Measurements from ENCODE around the gene CBX5.
A peak's percentile ranks its signal among the peaks of the same experiment; 100 is the strongest.
"Not testable (repeated sequence)": the region's sequence is repeated elsewhere in the genome, so short reads cannot be mapped to it uniquely, and the experiment has no call there.

The CBX5 gene

GRCh38 chr12:54230555-54230954, 49.4 kb downstream of the CBX5 start:
- H3K4me3 ChIP-seq: no peak overlapping the region
- peak overlapping the region in 7 of 11 experiments; percentile 5 to 88 (median 83); a peak in 9 of 22 replicates for H3K27ac ChIP-seq
- peaks cover 0 to 40% (median 21%) of the 10 kb centered on the region in 11 experiments; a peak in 16 of 22 replicates for H3K36me3 ChIP-seq
- H3K9me3 ChIP-seq (replicated peaks in 1 of 11): no peaks in the 10 kb centered on the region
- H3K4me2 ChIP-seq: peak overlapping the region in 7 of 11 experiments; percentile 76 to 97 (median 93); a peak in 14 of 22 replicates
- H3K27me3 ChIP-seq: no peaks in the 10 kb centered on the region
- no peaks in the 10 kb centered on the region for H4K20me1 ChIP-seq
- no peak overlapping the region for H3K9ac ChIP-seq
- H3K4me1 ChIP-seq: peaks cover 32 to 83% (median 70%) of the 10 kb centered on the region in 10 experiments
- TF ChIP-seq Cebpa-rat (IDR thresholded peaks at IDR 0.05): no peak

DNA sequence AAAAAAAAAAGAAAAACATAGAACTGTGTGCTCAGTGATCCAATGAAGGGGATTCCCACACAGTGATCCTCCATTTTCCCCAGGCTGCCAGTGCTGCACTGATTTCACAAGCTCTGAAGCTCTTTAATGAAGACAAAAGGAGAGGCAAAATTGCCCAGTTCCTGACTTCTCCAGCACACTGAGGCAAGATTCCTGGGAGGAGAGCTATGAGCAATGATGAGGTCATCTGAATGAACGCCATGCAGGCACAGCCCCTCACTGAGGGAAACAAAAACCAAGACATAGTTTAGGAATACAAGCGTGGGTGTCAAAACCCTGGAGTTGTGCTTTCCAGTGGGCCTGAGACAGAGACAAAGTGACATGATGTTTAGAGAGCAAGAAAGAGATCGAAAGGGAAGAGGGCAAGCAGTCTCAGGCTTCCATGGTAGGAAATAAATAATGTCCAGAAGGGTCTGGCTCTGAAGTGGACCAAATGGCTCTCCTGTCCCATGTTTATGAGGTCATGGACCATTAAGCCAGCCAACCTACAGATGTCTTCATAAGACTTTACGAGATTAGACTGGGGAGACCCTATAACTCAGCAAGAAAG, 50.2 kb downstream of the CBX5 start:
- Histone ChIP-seq H3K36me3 (peaks cover 0 to 31% (median 17%) of the 10 kb centered on the region in 11 experiments; a peak in 13 of 22 replicates), H3K4me1 (peaks cover 32 to 91% (median 72%) of the 10 kb centered on the region in 10 experiments), H3K9ac (peak overlapping the region in 2 of 11 experiments; percentile 10 to 75; a peak in 2 of 22 replicates), H3K4me2 (peak overlapping the region in 10 of 11 experiments; percentile 76 to 97 (median 86); a peak in 19 of 22 replicates), H4K20me1 (no peaks in the 10 kb centered on the region), H3K27me3 (no peaks in the 10 kb centered on the region), H3K27ac (peak overlapping the region in 8 of 11 experiments; percentile 71 to 88 (median 83); a peak in 15 of 22 replicates), H3K4me3 (no peak overlapping the region), H3K9me3 (replicated peaks in 1 of 11) (no peaks in the 10 kb centered on the region)
- no peak for TF ChIP-seq Cebpa-rat (IDR thresholded peaks at IDR 0.05)

GRCh38 chr12:54228471-54228870, 51.5 kb downstream of the CBX5 start:
- Histone ChIP-seq H3K9me3 (replicated peaks in 1 of 11) (no peaks in the 10 kb centered on the region), H3K36me3 (peaks cover 0 to 21% (median 8%) of the 10 kb centered on the region in 11 experiments; a peak in 13 of 22 replicates), H3K9ac (peak overlapping the region in 9 of 11 experiments; percentile 48 to 76 (median 69); a peak in 16 of 22 replicates), H4K20me1 (no peaks in the 10 kb centered on the region), H3K4me2 (peak overlapping the region; percentile 60 to 97 (median 84)), H3K4me3 (peak overlapping the region in 6 of 10 experiments; percentile 1 to 60 (median 33); a peak in 8 of 20 replicates), H3K4me1 (peaks cover 32 to 91% (median 72%) of the 10 kb centered on the region in 10 experiments), H3K27me3 (no peaks in the 10 kb centered on the region), H3K27ac (peak overlapping the region in 10 of 11 experiments; percentile 10 to 88 (median 82); a peak in 19 of 22 replicates)
- no peak for TF ChIP-seq Cebpa-rat (IDR thresholded peaks at IDR 0.05)

DNA sequence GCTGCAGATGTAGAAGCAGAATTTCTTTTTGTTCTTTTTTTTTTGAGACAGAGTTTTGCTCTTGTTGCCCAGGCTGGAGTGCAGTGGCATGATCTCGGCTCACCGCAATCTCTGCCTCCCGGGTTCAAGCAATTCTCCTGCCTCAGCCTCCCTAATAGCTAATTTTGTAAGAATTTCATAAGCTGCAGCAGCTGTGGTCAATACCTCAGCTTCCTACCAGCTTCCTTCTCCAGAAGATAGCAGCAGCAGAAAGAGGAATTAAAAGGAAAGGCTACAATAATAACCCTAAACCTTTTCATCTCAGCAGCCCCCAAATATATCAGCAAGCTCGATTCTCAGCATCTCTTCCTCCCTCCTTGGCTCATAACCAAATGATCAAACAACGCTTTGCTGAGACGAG, 52.0 kb downstream of the CBX5 start:
- Histone ChIP-seq H3K9ac (peak overlapping the region; percentile 10 to 76 (median 67); a peak in 19 of 22 replicates), H3K4me2 (peak overlapping the region; percentile 60 to 97 (median 84)), H3K36me3 (peaks cover 0 to 16% (median 4%) of the 10 kb centered on the region in 11 experiments; a peak in 9 of 22 replicates), H3K4me1 (peaks cover 32 to 91% (median 71%) of the 10 kb centered on the region in 10 experiments), H3K4me3 (peak overlapping the region in 7 of 10 experiments; percentile 20 to 60 (median 37); a peak in 10 of 20 replicates), H3K27ac (peak overlapping the region in 10 of 11 experiments; percentile 38 to 88 (median 82); a peak in 19 of 22 replicates)
- H4K20me1 ChIP-seq; H3K9me3 ChIP-seq (replicated peaks in 1 of 11); H3K27me3 ChIP-seq: not testable (repeated sequence)
- TF ChIP-seq Cebpa-rat (IDR thresholded peaks at IDR 0.05): peak in 6 of 11 experiments; percentile 39 to 78 (median 56); a peak in 8 of 22 replicates

GRCh38 chr12:54227376-54227775, 52.5 kb downstream of the CBX5 start:
- Histone ChIP-seq H3K36me3 (peaks cover 0 to 14% (median 1%) of the 10 kb centered on the region in 11 experiments; a peak in 5 of 22 replicates), H3K4me1 (peaks cover 32 to 91% (median 69%) of the 10 kb centered on the region in 10 experiments), H3K27me3 (no peaks in the 10 kb centered on the region), H3K9me3 (replicated peaks in 1 of 11) (no peaks in the 10 kb centered on the region), H3K4me2 (peak overlapping the region; percentile 60 to 97 (median 84)), H3K9ac (peak overlapping the region; percentile 10 to 76 (median 67); a peak in 19 of 22 replicates), H4K20me1 (no peaks in the 10 kb centered on the region), H3K27ac (peak overlapping the region in 10 of 11 experiments; percentile 7 to 88 (median 82); a peak in 18 of 22 replicates), H3K4me3 (peak overlapping the region in 7 of 10 experiments; percentile 20 to 60 (median 37); a peak in 10 of 20 replicates)
- no peak for TF ChIP-seq Cebpa-rat (IDR thresholded peaks at IDR 0.05)

- Histone ChIP-seq H3K27ac (peak overlapping the region in 2 of 11 experiments; percentile 72 to 87; a peak in 2 of 22 replicates), H3K4me3 (no peak overlapping the region), H3K36me3 (peaks cover 0 to 5% (median 0%) of the 10 kb centered on the region in 11 experiments; a peak in 2 of 22 replicates), H3K27me3 (no peaks in the 10 kb centered on the region), H3K4me2 (peak overlapping the region in 6 of 11 experiments; percentile 76 to 97 (median 93); a peak in 10 of 22 replicates), H3K4me1 (peaks cover 32 to 91% (median 60%) of the 10 kb centered on the region in 10 experiments), H3K9me3 (replicated peaks in 1 of 11) (no peaks in the 10 kb centered on the region), H4K20me1 (no peaks in the 10 kb centered on the region), H3K9ac (no peak overlapping the region)
- TF ChIP-seq Cebpa-rat (IDR thresholded peaks at IDR 0.05): no peak
Observed at GRCh38 chr12:54225666-54226065, 54.3 kb downstream of the CBX5 start.

DNA sequence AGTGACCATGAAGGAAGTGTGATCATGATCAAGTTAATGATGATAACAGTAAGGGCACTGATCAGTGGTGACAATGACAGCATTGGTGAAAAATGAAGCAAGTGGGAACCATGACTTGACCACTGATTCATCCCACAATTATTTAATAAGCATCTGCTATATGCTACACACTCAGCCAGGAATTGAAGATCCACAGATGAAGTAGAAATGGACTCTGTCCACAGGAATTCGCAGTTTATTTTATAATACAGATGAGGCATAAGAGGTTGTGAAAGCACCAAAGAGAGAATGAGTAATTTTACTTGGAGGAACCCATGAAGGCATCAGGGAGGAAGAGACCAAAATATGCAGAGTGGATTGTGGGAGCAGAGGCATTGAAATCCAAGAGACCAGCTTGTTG, 57.3 kb downstream of the CBX5 start:
- H3K4me1 ChIP-seq: peaks cover 14 to 90% (median 44%) of the 10 kb centered on the region in 10 experiments
- no peaks in the 10 kb centered on the region for H3K9me3 ChIP-seq (replicated peaks in 1 of 11)
- no peaks in the 10 kb centered on the region for H3K36me3 ChIP-seq
- H3K4me3 ChIP-seq: no peak overlapping the region
- H4K20me1 ChIP-seq: no peaks in the 10 kb centered on the region
- H3K4me2 ChIP-seq: peak overlapping the region in 5 of 11 experiments; percentile 19 to 63 (median 49); a peak in 10 of 22 replicates
- 0 out of 22 replicates have a peak overlapping the region, but pooled peaks of 1 of the 11 experiments have one; percentile 22 for H3K27ac ChIP-seq
- H3K9ac ChIP-seq: no peak overlapping the region
- no peak for TF ChIP-seq Cebpa-rat (IDR thresholded peaks at IDR 0.05)
- peaks cover 0 to 11% (median 6%) of the 10 kb centered on the region in 11 experiments; a peak in 11 of 22 replicates for H3K27me3 ChIP-seq

DNA sequence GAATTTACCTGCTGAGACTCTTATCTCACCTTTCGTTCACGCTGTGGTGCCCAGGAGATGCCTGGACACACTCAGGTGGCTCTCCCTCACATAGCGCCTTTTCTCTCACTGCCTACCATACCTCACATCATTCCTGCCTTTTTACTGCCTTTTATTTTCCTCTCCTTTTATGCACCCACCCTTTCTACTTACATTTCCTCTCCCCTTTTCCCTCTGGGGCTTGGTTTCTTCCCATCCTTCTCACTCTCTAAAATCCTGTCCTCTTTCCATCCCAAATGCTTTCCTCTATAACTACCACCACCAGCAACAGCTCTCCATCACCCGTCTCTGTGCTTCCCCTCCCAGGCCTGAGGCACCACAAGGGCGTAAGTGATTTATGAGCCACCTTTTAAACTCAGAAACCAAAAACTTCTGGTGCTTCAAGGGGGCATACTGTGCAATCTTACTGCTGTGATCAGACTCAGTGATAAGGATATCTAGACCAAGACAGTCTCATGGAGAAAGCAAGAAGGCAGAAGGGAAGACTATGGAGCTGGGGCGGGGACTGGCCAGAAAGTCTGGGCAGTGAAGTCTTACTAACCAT, 58.4 kb downstream of the CBX5 start:
- TF ChIP-seq Cebpa-rat (IDR thresholded peaks at IDR 0.05): no peak
- no peak overlapping the region; a peak in 1 of 22 replicates for H3K9ac ChIP-seq
- no peak overlapping the region for H3K4me3 ChIP-seq
- H3K27me3 ChIP-seq: peaks cover 1 to 15% (median 9%) of the 10 kb centered on the region in 11 experiments; a peak in 14 of 22 replicates
- H3K4me2 ChIP-seq: peak overlapping the region in 3 of 11 experiments; percentile 13 to 62 (median 43); a peak in 3 of 22 replicates
- no peaks in the 10 kb centered on the region for H3K36me3 ChIP-seq
- no peaks in the 10 kb centered on the region for H4K20me1 ChIP-seq
- H3K27ac ChIP-seq: 0 out of 22 replicates have a peak overlapping the region, but pooled peaks of 2 of the 11 experiments have one; percentile 12 to 51
- no peaks in the 10 kb centered on the region for H3K9me3 ChIP-seq (replicated peaks in 1 of 11)
- peaks cover 16 to 90% (median 43%) of the 10 kb centered on the region in 10 experiments for H3K4me1 ChIP-seq
